ENCODE measurements around the gene ANK2.

- TF ChIP-seq CTCF (IDR thresholded peaks at IDR 0.05; ENCODE audit: low read depth, low read length, missing input control) (no peak), TAF1 (conservative IDR thresholded peaks at IDR 0.05) (no peak), HNF4G (IDR thresholded peaks at IDR 0.05) (no peak), MAX (IDR thresholded peaks at IDR 0.05) (peak; percentile 22), REST (IDR thresholded peaks at IDR 0.05) (peak; percentile 58), ATF3 (IDR thresholded peaks at IDR 0.05) (no peak), EGR1 (IDR thresholded peaks at IDR 0.05; ENCODE audit: low read depth in 2 of 2) (no peak), GABPA (IDR thresholded peaks at IDR 0.05 in 1 of 2, conservative IDR thresholded peaks at IDR 0.05 in 1 of 2) (peak in 1 of 2 donors; percentile 19), YY1 (IDR thresholded peaks at IDR 0.05) (peak; percentile 73)
These were observed 16.2 kb downstream of the ANK2 start for GRCh38 chr4:113065629-113066028.

Data from liver (tissue), 3 donors.